COLO829 (cell line): ENCODE measurements around the gene CLN5.

Experiments
- DNase-seq: peaks from one replicate; pipeline ENCODE4 v3.0.0; 2012; ENCODE audit warnings: low spot score

The CLN5 gene

GRCh38 chr13:77016888-77017623 lies 25.2 kb downstream of the CLN5 start:
- DNase-seq = no peak

- DNase-seq = no peak
Measured at GRCh38 chr13:77019756-77020155, 27.9 kb downstream of the CLN5 start.

DNA sequence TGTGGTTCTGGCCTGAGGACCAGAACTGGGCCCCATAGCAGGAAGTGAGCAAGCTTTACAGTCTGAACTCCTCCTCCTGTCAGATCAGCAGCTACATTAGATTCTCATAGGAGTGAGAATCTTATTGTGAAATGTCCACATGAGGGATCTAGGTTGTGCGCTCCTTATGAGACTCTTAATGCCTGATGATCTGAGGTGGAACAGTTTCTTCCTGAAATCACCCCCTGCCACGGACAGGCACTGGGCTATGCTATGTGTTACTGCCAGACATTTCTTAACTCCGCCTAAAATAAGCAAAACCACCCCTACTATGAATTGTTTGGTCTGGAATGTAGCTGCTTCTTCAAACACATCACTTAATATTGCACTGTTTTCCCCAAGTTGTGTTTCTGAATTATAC lies 30.5 kb downstream of the CLN5 start:
- DNase-seq = no peak

- DNase-seq = peak; percentile 30
Measured at GRCh38 chr13:77026255-77026860, 34.5 kb downstream of the CLN5 start.

DNA sequence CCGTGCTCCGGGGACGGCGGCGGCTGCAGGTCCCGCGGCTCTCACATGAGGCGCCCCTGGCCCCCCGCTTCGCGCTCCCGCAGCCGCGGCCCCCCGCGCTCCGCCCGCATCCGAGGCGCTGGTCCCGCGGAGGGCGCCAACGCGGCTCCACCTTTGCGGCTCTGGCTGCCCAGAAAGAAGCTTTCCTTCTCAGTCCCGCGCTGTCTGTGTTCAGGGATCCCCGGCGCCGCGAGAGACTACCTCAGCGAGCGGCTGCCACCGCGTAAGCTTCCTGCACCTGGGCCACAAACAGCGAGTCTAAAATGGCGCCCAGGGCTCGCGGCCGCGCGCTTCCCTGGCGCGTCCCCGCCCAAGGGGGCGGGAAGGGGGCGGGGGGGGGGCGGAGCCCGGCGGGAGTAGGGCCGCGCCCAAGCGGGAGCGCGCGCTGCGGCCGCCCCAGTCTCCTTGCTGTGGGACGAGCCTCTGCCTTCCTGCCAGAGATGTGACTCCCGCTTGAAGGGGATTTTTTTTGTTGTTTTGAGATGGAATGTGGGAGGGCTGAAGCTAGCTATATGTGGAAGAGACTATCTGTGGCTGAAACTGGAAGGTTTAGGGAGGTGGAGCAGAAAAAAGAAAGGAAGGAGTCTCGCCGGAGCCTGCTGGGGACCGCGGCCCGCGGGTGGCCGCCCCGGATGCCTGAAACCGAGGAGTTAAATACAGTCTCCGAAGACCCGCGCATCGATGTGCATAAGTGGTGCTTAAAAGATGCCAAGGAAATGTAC lies 35.2 kb downstream of the CLN5 start, which contains the start of gene FBXL3:
Gene FBXL3, minus strand, starts transcription at position 299 of the 761 bp plus-strand sequence. CDS start 5,299 bp downstream, outside the sequence.
- DNase-seq = peak; percentile 84

DNA sequence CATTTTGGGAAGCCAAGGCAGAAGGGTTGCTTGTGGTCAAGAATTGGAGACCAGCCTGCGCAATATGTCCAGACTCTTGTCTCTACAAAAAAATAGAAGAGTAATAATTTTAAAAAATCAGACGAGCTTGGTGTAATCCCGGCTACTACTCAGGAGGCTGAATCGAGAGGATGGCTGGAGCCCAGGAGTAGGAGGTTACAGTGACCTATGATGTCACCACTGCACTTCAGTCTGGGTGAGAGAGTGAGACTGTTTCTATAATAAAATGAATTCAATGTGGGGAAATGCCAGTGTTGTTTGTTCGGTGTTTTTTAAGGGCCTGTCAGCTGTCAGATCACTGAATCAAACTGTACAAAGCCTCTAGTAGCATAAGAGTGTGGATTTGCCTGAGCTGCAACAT lies 36.3 kb downstream of the CLN5 start:
- no peak for DNase-seq

DNA sequence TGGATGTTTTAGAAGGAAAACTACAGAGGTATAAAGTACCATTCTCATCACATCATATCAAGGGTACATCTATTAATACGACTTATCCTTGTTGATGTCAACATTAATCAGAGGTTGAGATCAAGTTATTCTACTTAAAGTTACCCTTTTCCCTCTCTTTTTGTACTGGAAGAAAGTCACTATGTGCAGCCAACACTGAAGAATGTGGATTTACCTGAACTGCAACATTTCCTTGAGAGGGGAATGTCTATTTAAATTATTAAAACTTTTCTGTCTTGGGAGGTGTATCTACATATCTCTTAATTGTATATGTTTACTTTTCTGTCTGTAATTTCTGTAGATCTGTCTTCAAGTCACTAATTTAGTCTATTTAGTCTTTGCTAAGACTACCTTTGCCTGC lies 37.6 kb downstream of the CLN5 start:
- no peak for DNase-seq

- DNase-seq = no peak
Measured at GRCh38 chr13:77031656-77032243, 39.9 kb downstream of the CLN5 start.

GRCh38 chr13:77033717-77034302 lies 41.9 kb downstream of the CLN5 start:
- peak; percentile 59 for DNase-seq

- DNase-seq = no peak
Measured at GRCh38 chr13:77034881-77035280, 43.0 kb downstream of the CLN5 start.

GRCh38 chr13:77036279-77036678 lies 44.4 kb downstream of the CLN5 start:
- no peak for DNase-seq

DNA sequence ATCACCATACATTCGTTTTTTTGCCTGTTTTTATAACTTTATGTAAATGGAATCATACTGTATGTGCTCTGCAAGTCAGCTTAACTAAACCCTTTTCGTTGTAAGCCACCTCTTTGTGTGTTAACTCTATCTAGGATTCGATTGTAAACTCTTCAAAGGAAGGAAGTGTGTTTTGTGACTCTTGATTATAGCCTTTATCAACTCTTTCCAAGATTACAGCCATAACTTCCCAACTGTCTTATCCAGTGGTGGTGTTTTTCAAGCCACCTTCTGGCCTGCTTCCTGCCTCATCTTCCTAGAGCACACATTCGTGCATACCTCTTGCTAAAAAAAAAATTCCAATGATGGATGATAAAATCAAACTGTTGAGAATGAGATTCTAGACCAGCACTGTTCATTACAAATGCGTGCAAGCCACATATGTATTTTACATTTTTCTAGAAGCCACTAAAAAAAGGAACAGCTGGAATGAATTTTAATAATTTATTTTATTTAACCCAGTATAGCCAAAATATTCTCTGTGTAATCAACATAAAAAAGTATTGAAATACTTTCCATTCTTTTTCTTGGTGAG lies 47.1 kb downstream of the CLN5 start:
- DNase-seq = no peak

DNA sequence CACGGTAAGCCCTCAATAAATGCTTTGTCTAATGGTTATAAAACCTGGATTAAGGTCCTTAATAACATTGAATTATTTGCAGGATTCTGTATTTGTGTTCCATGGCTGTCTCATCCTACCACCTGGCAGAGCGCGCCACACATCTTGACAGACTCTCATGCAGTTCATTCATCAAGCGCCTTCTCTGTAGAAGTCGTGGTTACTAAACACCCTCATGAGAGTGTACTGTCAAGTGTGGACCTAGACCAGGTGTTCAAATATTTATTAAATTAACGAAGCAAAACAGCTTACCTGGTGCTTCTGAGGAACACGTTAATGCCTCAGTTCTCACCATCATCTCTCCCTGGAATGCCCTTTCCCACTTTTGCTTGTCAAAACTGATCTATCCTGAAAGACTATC lies 48.2 kb downstream of the CLN5 start:
- DNase-seq = no peak

- DNase-seq = no peak
Measured at GRCh38 chr13:77040835-77041234, 49.0 kb downstream of the CLN5 start.

DNA sequence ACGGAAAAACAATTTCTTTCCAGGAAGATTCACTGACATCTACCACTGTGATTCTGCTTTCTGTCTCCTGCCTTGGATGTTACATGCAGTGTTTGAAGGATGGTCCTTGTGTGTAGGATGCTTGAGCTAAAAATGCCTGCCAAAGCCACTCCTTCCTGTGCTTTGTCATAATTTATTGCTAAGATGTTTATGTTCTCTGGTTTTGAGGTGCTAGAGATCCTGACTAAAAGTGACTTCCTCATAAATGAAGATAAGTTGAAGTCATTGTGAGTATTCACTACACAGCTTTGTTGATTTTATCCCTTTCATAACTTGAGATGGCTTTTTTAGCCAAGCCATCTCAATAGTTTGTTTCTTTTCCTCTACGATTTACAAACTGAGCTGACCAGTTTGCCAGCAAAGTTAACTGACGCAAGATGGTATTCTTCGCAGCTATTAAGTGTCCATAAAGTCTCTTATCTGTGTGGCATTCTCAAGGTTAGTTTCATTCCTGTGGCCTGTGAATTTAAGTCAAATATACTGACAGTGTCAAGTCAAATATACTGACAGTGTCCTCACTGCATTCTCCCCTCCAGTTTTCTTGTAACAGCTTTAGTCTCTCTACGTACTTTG lies 50.8 kb downstream of the CLN5 start:
- no peak for DNase-seq

DNA sequence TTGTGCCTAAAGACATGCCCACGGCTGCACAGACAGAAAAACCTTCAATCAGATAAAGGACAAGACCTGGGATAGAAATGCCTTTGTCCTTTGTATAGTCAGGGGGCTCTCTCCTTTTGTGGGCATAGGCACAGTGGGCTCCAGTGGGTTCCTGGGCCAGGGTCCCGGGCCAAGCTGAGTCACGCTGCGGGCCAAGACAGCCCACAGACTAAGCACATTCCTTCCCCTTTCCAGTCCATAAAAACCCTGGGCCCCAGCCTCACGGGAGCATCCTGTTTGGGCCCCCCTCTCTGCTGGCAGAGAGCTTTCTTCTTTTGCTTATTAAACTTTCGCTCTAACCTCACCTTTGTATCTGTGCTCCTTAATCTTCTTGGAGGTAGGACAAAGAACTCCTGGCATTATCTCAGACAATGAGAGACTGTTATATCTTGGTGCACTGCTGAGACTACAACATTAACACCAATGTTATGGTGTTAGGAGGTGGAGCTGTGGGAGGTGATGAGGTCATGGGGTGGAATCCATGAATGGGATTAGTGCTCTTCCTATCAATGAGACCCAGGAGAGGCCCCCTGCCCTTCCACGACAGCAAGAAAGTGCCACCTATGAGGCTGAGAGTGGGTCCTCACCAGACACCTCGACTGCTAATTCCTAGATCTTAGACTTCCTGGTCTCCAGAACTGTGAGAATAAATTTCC lies 55.9 kb downstream of the CLN5 start:
- no peak for DNase-seq

GRCh38 chr13:77048681-77049080 lies 56.8 kb downstream of the CLN5 start:
- DNase-seq = no peak

DNA sequence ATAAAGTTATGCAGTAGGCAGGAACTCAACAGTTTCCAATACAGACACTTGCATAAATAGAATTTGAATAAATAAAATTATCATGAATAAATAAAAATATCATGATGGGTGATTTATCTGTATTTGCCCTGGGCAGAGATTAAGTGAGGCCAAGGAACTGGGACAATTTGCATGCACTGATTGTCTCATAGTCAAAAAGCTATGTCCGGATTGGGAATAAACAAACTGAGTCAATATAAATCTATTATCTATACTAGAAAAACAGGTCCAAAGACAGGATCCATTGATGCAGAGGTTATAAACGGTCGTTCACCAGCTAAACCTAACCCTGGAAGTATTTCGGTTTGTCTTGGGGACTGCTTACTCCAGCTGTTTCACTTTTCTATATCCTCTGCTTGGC lies 61.3 kb downstream of the CLN5 start:
- no peak for DNase-seq
